Activated naive CD4-positive, alpha-beta T cell treated with anti-CD3 and anti-CD28 coated beads for 36 hours (primary cell): Measurements from ENCODE around the gene NPIPB9. TPM values are rescaled to one million over a fixed set of nuclear protein-coding genes. Genes with fewer than 3 reads are reported as not detected.
"Not testable (repeated sequence)": the region's sequence is repeated elsewhere in the genome, so short reads cannot be mapped to it uniquely, and the experiment has no call there.

Experiments used
- CTCF ChIA-PET: fragments of 350-600 bp; sonication (Branson Sonifier 250); formaldehyde crosslinking; loops from one replicate; lab custom pipeline; 2021; ENCODE audit warnings: antibody characterized with exemption; lab: Charles Lee
- DNase-seq: peaks from one replicate; pipeline ENCODE4 v3.0.0-alpha.2; 2020
- H3K27ac Mint-ChIP-seq: one replicate; pipeline ENCODE4 v1.8.0; 2021; ENCODE audit warnings: mild to moderate bottlenecking, mixed read lengths
- H3K27me3 Mint-ChIP-seq: one replicate; pipeline ENCODE4 v1.8.0; 2021; ENCODE audit warnings: low read depth, mixed read lengths
- H3K36me3 Mint-ChIP-seq: one replicate; pipeline ENCODE4 v1.8.0; 2021; ENCODE audit warnings: low read depth, mixed read lengths
- H3K4me1 Mint-ChIP-seq: one replicate; pipeline ENCODE4 v1.8.0; 2021; ENCODE audit warnings: low read depth, mixed read lengths
- H3K4me3 Mint-ChIP-seq: one replicate; pipeline ENCODE4 v1.8.0; 2021; ENCODE audit warnings: mild to moderate bottlenecking, moderate library complexity, mixed read lengths
- H3K9me3 Mint-ChIP-seq: one replicate; pipeline ENCODE4 v1.8.0; 2021; ENCODE audit warnings: mixed read lengths
- intact Hi-C: fragments of 100-400 bp; cut with micrococcal nuclease; formaldehyde crosslinking; loops from one replicate; pipeline ENCODE4 v1.15.1; 2023
- total RNA-seq, 2 experiments: library from RNA; stranded (reverse); gene quantifications; one replicate each; pipeline ENCODE4 v1.2.3, GENCODE V29; 2021

NPIPB9 gene
- total RNA-seq, result 1 to 10 TPM in 1 of 2 experiments, under 1 TPM in 1; 0.91 to 1.1 TPM

DNA sequence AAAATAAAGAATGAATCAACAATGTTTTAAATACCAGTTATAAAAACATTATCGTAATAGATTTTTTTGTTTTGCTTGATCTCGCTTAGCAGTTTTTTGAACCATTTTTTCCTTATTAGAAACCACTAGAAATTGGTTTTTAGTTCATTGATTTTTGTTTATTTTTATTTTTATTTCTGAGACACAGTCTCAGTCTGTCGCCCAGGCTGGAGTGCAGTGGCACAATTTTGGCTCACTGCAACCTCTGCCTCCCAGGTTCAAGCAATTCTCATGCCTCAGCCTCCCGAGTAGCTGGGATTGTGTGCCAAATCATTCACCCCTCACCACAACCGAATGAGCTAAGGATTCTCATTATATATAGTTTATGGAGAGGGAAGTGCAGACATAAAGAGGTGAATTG lies at the start of gene NPIPB9:
NPIPB9 (plus strand) TSS at position 301 of the 400 bp plus-strand sequence.
- H3K36me3 Mint-ChIP-seq, CTCF ChIA-PET, H3K27me3 Mint-ChIP-seq, intact Hi-C loops, H3K9me3 Mint-ChIP-seq, DNase-seq, H3K27ac Mint-ChIP-seq, H3K4me1 Mint-ChIP-seq, H3K4me3 Mint-ChIP-seq: not testable (repeated sequence)

DNA sequence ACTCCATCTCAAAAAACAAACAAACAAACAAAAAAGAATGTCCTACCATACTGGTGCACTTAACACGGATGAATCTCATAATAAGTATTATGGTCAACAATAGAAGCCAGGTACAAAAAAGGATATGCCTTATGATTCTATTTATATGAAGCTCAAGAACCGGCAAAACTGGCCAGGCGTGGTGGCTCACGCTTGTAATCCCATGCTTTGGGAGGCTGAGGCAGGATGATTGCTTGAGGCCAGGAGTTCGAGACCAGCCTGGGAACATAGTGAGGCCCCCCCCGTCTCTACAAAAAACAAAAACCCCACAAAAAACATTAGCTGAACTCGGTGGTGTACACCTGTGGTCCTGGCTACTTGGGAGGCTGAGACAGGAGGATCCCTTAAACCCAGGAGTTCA lies 47.3 kb upstream of the NPIPB9 start:
- H3K27me3 Mint-ChIP-seq, H3K9me3 Mint-ChIP-seq, DNase-seq, H3K27ac Mint-ChIP-seq, intact Hi-C loops, H3K4me1 Mint-ChIP-seq, H3K4me3 Mint-ChIP-seq, H3K36me3 Mint-ChIP-seq, CTCF ChIA-PET: not testable (repeated sequence)

DNA sequence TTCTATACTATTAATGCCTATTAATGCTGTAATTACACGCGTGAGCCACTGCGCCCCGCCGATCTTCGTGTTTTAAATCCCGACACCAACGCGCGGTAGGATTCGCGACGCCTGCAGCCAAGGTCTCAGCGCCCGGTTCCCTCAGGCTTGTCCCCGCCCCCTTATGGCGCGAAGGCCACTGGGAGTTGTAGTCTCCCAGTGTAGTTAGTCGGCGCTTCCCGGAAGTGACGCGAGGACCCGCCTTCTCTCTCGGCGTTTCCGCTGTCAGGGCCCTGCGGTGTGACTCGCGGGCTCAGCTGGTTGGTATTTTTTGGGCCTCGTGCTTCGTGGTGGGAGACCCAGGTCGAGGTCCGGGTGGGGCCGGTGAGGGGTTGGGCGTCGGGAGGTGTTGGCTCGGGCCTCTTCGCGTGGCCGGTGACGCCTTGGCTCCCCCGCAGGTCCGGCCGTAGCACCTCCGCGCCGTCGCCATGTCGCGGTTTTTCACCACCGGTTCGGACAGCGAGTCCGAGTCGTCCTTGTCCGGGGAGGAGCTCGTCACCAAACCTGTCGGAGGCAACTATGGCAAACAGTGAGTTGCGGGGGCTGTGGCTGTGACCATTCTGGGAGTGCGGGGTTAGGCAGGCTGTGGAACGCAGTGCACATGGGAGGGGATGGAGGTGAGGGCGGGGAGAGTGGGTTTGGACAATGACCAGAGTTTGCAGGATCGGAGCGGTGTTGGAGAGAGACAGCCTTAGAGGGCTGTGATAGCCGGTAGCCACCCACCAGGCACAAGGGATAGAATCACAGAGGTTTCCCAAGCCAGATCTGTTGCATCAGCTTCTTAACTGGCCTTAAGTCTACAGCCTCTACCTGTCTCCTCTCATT lies 40.1 kb upstream of the NPIPB9 start, which contains the start of gene EIF3C:
EIF3C (plus strand) TSS at position 245 of the 864 bp plus-strand sequence; CDS start at position 468, 223 bp downstream.
- H3K4me1 Mint-ChIP-seq, H3K27ac Mint-ChIP-seq, DNase-seq, intact Hi-C loops, H3K36me3 Mint-ChIP-seq, H3K4me3 Mint-ChIP-seq, CTCF ChIA-PET, H3K27me3 Mint-ChIP-seq, H3K9me3 Mint-ChIP-seq: not testable (repeated sequence)

DNA sequence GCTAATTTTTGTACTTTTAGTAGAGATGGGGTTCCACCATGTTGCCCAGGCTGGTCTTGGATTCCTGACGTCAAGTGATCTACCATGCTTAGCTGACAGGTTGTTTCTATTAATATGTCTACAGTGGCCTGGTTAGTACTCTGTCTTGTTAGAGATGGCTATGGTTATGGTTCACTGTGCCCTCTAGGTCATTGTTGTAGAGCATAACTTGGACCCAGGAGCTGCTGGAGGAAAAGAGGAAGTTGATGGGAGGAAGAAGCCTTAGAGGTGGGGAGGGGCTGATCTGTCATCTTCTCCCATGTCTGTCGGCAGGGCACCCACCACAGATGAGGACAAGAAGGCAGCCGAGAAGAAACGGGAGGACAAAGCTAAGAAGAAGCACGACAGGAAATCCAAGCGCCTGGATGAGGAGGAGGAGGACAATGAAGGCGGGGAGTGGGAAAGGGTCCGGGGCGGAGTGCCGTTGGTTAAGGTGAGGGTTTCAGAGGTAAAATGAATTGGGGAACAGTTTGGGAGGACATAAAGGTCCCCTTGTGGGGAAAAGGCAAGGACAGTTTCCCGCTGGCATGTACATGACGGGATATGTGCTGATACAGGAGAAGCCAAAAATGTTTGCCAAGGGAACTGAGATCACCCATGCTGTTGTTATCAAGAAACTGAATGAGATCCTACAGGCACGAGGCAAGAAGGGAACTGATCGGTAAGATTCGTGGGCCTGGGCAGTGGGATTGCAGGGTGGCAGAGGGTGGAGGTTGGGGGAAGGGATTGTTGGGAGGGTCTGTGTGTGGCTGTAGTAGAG lies 28.5 kb upstream of the NPIPB9 start:
- H3K4me1 Mint-ChIP-seq, CTCF ChIA-PET, intact Hi-C loops, H3K27ac Mint-ChIP-seq, H3K27me3 Mint-ChIP-seq, H3K4me3 Mint-ChIP-seq, H3K36me3 Mint-ChIP-seq, DNase-seq, H3K9me3 Mint-ChIP-seq: not testable (repeated sequence)

DNA sequence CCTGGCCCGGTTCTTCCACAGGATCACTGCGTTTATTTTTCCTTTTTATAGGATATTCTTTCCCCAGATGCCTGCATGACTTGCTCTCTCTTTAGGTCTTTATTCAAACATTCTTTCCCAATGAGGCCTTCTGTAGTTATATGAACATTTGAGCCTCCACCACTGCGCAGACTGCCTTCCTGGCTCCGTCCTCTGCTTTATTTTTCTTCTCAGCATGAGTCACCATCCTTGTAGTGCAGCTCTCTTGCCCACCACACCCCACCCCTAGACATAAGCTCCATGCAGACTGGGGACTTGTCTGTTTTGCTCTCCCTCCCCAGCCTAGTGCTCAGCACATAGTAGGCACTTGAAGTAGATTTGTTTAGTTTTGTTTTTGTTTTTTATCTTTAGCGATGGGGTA lies 20.3 kb upstream of the NPIPB9 start:
- intact Hi-C loops, H3K4me3 Mint-ChIP-seq, H3K27ac Mint-ChIP-seq, CTCF ChIA-PET, H3K4me1 Mint-ChIP-seq, H3K27me3 Mint-ChIP-seq, DNase-seq, H3K36me3 Mint-ChIP-seq, H3K9me3 Mint-ChIP-seq: not testable (repeated sequence)

DNA sequence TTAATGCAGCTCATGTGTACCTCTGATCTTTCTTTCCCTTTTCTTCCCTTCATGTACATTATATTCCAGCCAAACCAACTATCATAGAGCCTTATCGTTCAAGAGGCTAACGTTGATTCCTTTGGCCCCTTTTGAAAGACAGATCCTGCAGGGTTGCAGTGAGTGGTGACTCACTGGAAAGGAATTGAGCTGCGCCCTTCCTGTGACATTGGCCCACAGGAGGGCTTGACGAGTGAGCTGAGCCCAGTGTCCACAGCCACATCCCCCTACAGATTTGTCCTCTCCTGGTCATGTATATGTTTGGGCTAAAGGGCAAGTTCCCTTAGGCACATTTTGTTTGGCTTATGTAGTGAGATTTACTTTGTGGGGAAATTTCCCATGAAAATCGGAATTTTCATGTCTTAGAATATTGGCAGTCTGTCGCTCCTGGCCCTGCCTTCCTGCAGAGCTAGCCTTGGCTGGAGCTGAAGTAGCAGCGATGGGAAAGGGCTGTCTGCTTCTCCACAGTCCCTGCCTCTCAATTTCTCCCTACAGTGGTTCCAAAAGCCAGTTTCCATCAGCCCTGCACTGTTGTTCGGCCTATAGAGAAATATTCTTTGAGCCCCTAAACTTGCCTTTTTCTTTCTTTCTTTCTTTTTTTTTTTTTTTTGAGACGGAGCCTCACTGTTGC lies 19.0 kb upstream of the NPIPB9 start:
- H3K36me3 Mint-ChIP-seq, H3K4me3 Mint-ChIP-seq, intact Hi-C loops, H3K27ac Mint-ChIP-seq, H3K4me1 Mint-ChIP-seq, H3K9me3 Mint-ChIP-seq, CTCF ChIA-PET, DNase-seq, H3K27me3 Mint-ChIP-seq: not testable (repeated sequence)

DNA sequence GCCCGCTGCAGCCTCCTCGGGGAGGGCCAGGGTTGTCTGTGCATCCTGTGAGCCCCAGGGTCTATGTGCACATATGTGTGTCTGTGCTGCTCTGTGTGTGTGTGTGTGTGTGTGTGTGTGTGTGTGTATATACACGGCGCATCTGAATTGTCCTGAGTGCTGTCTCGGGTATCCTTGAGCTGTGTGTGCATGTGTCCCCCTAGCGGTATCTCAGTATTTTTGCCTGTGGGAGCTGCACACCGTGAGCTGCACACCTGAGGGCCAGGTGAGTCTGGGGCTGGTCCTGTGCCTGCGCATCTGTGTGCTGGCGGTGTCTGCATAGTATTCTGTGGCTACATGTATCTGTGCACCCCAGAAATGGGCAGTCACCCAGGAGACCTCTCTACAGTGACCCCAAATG lies 11.8 kb upstream of the NPIPB9 start:
- DNase-seq, H3K4me1 Mint-ChIP-seq, H3K27ac Mint-ChIP-seq, CTCF ChIA-PET, H3K9me3 Mint-ChIP-seq, H3K4me3 Mint-ChIP-seq, intact Hi-C loops, H3K27me3 Mint-ChIP-seq, H3K36me3 Mint-ChIP-seq: not testable (repeated sequence)

DNA sequence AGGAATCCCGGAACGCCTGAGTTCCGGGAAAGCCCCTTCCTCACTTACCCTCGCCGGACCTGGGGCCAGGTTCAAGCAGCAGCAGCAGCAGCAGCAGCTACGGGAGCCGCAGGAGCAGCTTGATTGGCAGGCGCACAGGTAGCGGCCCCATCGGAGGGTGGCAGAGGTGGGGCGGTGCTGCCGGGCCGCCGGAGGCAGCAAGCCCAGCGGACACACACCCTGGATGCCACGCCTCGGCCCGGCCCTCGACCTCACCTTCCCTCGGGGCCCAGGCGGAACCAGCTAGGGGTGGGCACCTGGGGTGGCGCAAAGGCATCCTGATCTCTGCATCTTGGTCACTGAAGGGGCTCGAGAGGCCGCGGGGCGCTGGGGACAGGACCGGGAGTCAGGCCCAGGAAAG lies 11.0 kb upstream of the NPIPB9 start:
- H3K27ac Mint-ChIP-seq, H3K4me3 Mint-ChIP-seq, DNase-seq, H3K9me3 Mint-ChIP-seq, CTCF ChIA-PET, H3K27me3 Mint-ChIP-seq, intact Hi-C loops, H3K36me3 Mint-ChIP-seq, H3K4me1 Mint-ChIP-seq: not testable (repeated sequence)

DNA sequence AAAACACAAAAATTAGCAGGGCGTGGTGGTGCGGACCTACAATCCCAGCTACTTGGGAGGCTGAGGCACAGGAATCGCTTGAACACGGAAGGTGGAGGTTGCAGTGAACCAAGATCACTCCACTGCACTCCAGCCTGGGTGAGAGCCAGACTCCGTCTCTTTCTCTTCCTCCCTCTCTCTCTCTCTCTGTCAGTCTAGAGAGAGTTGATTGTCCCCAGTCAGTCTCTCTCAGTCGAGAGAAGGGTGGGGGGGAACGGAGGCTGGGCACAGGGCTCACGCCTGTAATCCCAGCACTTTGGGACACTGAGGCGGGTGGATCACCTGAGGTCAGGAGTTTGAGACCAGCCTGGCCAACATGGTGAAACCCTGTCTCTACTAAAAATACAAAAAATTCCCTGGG lies 10.3 kb upstream of the NPIPB9 start:
- H3K36me3 Mint-ChIP-seq, H3K4me1 Mint-ChIP-seq, H3K4me3 Mint-ChIP-seq, CTCF ChIA-PET, H3K27ac Mint-ChIP-seq, H3K9me3 Mint-ChIP-seq, DNase-seq, intact Hi-C loops, H3K27me3 Mint-ChIP-seq: not testable (repeated sequence)

DNA sequence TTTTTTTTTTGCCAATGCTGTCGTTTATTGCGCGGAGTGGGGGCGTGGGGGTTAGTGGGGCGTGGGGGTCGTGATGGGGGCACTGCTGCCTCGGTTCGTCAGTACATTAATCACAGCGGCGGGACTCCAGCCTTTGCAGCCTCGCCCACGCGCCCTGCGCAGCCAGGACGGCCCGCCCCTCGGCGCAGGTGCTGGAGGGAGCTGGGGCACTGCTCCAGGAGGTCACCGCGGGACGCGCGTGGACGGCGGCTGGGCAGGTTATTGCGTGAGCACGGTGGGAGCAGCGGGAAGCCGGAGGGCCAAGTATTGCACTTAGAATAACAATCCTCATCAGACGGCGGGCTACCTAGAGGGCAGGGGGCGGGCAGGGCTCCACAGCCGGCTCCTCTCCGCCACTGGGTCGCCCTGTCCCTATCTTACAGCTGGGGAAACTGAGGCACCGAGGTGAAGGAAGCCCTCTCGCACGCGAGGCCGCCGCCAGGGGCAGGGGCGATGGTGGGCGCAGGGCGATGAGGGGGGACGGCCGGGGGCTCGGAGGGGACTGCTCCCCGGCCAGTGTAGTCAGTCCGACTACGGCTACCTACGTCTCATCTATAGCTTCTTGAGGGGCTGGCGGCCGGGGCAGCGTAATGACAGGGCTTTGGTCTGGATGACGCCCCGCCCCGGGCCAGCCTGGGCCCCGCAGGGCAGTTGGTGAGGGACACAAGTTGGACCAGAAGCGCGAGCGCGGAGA lies 4.8 kb upstream of the NPIPB9 start:
- H3K27me3 Mint-ChIP-seq, H3K27ac Mint-ChIP-seq, CTCF ChIA-PET, H3K36me3 Mint-ChIP-seq, intact Hi-C loops, DNase-seq, H3K4me1 Mint-ChIP-seq, H3K9me3 Mint-ChIP-seq, H3K4me3 Mint-ChIP-seq: not testable (repeated sequence)

DNA sequence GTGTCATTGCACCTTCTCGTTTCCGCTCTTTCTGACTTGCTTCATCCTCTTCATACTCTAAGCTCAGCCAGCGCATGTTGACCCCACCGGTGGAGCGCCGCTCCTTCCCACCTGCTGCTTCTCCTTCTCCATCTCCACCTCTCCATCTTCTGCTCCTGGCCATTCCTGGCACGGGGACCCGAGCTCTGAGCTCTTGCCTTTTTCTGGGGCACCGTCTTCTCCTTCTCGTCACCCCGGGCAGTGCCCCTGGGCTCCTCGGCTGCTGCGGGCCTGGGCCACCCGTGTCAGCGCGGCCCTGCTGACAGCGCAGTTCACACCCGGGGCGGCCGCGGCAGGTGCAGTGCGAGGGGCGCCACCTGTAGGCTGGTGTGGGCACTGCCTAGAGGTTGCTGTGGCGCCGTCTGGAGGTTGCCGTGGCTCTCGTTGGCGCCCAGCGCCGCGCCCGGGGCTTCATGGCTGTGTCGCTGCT lies 1.6 kb upstream of the NPIPB9 start:
- peak overlapping the region; percentile 56 for H3K4me3 Mint-ChIP-seq
- intact Hi-C loops, H3K27me3 Mint-ChIP-seq, H3K27ac Mint-ChIP-seq, H3K36me3 Mint-ChIP-seq, H3K9me3 Mint-ChIP-seq, H3K4me1 Mint-ChIP-seq, CTCF ChIA-PET: not testable (repeated sequence)
- DNase-seq, result peak; percentile 28
